GF-D8 (cell line): ENCODE data around the gene TFF1.
"Not testable (repeated sequence)": the region's sequence is repeated elsewhere in the genome, so short reads cannot be mapped to it uniquely, and the experiment has no call there.

ENCODE experiments used
- DNase-seq: peaks from one replicate; lab custom pipeline; 2025; lab: John Stamatoyannopoulos, UW

The TFF1 gene

DNA sequence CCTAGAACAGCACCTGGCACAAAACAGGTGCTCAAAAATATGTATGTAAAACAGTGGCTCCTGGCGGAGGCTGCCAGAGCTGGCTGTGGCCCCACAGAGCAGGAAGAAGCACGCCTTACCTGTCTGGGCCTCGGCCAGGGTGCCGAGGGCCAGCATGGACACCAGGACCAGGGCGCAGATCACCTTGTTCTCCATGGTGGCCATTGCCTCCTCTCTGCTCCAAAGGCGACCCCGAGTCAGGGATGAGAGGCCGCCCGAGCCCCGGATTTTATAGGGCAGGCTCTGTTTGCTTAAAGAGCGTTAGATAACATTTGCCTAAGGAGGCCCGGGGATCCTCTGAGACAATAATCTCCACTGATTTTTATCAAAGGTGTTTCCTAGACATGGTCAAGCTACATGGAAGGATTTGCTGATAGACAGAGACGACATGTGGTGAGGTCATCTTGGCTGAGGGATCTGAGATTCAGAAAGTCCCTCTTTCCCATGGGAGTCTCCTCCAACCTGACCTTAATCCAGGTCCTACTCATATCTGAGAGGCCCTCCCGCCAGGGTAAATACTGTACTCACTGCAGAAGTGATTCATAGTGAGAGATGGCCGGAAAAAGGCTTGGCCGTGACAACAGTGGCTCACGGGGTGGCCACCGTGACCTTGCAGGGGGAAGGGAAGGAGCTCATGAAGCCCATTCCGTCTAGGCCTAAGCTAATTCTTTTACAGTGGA lies at the start of gene TFF1:
TFF1 (minus strand) TSS at position 244 of the 719 bp plus-strand sequence; CDS start at position 204, 40 bp downstream.
- no peak for DNase-seq

DNA sequence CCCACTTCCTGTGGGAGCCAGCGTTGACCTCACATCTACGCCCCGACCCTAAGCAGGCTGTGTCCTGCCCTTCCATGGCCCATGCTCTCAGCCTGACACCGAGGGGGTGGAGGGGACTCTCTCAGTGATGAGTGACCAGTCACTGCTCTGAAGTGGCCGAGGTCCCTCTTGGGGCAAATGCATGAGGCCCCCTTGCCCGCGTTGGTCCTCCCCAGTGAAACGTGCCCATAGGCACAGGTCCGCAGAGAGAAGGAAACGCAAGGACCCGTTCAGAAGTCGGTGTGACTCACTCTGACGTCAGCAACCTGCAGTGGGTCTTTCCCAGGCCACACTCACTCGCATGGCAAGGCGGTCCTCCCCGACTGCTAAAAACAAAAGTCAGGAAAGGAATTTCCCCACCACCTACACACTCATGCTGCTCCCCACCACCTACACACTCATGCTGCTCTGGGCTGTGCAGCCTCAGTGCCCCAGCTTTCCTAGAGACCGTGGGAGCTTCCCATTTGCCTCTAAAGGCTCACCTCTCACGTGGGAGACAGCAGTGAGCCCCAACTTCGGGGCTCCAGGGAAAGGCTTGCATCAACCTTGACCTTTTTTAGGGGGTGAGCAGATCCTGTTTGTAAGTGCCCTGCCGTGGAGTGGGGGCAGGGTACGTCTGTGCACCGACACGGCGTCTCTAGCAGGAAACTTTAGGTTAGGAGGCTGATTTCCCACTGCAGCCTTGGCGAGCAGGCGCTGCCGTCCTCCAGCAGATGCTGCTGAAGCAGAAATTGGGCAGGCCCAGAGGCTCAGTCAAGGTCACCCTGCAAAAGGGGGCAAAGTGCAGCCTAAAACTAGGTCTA lies 48.8 kb upstream of the TFF1 start:
- no peak for DNase-seq

DNA sequence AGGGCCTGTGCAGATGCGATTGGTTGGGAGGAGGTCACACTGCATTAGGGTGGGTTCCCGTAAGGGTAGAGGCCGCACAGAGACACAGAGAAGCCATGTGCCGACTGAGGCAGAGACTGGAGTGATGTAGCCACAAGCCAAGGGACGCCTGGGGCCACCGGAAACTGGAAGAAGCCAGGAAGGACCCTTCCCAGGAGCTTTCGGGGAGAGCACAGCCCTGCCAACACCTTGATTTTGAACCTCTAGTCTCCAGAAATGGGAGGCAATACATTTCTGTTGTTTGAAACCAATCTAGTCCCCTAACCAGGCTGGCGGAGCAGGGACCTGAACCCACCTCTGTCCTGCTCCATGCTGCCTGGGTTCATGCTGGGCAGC lies 48.2 kb upstream of the TFF1 start:
- DNase-seq, result no peak

DNA sequence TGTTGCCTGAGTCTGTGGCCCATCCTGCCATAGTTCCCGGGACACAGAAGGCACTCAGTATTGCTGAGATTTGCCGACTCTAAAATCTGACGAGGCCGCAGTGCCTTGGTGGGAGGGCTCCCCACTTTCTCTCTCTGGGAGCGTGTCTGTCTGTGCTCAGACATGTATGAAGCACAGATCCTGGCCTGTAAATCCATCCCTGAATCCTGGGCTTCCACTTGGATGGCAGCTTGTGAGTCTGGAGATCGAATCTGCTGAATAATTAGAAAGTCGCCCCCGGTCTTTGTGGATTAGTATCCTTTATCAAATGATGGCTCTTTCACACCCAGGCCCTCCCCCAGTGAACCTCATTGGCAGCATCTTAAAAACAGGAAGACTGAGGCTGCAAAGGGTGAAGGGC lies 47.7 kb upstream of the TFF1 start:
- DNase-seq, result no peak

DNA sequence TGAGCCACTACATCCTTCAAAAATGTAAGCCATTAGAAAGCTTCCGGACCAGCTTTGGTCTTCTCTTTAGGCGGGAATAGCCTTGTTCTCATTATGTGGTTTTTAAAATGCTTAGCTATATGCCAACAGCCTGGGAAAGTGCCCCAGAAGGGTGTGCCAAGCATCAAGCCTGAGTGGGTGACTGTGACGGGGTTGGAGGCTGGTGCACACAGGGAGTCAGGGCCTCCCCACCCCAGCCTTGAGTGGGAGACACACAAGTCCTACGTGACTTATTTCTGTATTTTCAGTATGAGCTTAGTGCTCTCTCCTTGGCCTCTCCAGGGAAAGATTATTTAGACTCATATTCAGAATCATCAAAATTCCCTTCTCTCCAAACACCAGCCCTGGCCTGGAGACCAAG lies 47.2 kb upstream of the TFF1 start:
- no peak for DNase-seq

- DNase-seq, result no peak
These were observed 46.8 kb upstream of the TFF1 start for GRCh38 chr21:42413093-42413492.

- no peak for DNase-seq
These were observed 46.2 kb upstream of the TFF1 start for GRCh38 chr21:42412636-42412933.

GRCh38 chr21:42411891-42412635 lies 45.7 kb upstream of the TFF1 start:
- no peak for DNase-seq

DNA sequence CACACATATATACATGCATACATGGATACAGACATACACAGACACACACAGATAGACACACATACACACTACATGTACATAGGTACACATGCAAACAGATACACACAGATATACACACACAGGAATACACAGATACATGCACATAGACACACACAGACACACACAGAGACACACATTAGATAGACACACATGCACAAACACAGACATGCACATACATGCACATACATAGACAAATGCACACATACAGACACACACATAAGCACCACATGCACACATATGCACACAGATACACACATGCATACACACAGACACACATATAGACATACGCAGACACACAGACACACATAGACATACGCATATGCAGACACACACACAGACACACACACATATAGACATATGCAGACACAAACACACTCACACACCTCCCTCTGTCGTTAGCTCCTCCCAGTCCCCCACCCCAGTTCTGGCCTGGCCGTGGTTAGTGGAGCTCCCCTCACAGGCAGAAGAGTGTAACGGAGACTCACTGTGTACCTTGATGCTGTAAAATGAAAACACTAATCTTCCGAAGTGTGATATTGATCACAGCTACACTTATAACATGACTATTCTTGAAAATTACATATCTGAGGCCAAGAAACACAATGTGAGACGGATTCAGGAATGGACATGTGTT lies 45.0 kb upstream of the TFF1 start:
- no peak for DNase-seq

DNA sequence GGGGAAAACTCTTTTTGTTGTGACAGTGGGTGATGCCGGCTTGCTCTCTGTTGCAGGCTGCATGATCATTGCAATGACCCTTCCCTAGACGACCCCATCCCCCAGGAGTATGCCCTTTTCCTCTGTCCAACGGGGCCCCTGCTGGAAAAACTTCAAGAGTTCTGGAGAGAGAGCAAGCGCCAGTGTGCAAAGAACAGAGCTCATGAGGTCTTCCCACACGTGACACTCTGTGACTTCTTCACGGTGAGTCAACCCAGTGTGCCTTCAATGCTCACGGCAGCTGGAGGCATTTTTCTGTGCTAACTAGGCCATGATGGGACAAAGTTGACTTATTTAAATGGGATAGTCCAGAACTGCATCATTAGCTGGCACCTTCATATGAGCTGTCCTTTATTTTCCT lies 43.0 kb upstream of the TFF1 start:
- no peak for DNase-seq

DNA sequence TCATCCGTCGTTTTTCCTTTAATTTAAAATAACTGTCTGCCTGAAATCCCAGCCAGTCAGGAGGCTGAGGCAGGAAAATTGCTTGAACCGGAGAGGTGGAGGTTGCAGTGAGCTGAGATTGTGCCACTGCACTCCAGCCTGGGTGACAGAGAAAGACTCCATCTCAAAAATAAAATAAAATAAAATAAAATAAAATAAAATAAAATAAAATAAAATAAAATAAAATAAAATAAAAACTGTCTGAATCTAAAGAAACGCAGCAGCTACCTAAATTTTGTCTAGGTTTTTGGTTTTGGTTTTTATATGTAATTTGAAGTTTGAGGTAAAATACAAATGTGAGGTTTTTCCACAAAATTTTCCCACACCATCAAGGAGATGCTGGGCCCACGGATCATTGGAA lies 42.4 kb upstream of the TFF1 start:
- not testable (repeated sequence) for DNase-seq

DNA sequence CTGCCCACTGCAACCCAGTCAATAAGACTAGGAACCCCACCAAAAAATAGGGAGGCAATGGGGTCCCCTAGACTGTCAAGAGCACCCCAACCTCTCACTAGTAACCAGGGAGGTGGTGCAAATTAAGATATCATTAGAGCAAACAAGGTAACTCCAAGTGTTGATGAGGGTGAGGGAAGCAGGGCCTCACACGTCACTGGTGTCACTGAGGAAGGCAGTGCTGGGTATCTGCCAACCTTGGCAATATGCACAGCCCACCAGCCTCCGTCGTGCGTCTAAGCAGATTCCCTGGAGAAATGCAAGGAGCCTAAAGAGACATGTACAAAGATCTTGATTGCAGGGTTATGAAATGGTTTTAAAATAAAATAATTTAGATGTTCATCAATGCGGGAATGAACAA lies 41.1 kb upstream of the TFF1 start:
- DNase-seq, result no peak

- DNase-seq, result no peak
These were observed 40.5 kb upstream of the TFF1 start for GRCh38 chr21:42406866-42407265.

DNA sequence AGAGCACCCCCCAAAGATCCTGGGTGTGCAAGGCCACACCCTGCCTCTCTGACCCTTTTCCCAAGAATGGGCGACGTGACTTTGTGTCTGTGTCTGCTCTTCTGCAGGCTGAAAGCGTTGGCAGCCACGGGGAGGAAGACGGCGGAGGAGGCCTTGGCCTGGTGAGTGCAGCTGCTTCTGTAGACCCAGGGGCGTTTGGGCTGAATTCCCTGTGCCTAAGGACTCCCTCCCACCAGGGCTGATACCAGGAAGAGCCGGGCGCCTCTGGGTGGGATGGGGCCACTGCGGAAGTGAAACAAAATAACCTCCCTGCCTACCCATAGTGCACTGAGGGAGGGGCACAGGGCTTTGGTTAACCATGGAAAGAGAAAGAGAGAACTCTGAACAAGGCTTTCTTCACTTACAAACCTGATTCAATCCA lies 39.9 kb upstream of the TFF1 start:
- DNase-seq, result no peak

GRCh38 chr21:42405064-42406013 lies 39.0 kb upstream of the TFF1 start:
- no peak for DNase-seq

- DNase-seq, result no peak
These were observed 38.2 kb upstream of the TFF1 start for GRCh38 chr21:42404539-42404938.

GRCh38 chr21:42403611-42404231 lies 37.4 kb upstream of the TFF1 start, which contains the start of gene UBASH3A:
TSS of gene UBASH3A (plus strand) at chr21:42403902. CDS start at chr21:42403946, 44 bp downstream.
- no peak for DNase-seq

DNA sequence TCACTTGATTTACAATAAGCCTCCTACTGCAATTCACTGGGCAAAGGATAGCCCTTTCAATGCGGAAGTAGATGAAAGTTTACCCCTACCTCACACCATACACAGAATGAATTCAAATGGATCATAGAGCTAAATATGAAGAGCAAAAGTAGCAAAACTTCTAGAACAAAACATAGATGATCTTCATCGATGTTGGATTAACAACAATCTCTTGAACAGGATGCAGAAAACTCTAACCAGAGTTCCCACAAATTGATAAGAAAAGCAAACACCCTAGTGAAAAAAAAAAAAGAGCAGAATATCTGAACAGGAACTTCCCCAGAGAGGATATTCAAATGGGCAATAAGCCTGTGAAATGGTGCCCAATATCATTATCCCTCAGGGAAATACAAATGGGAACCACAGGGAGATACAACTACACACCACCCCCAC lies 35.5 kb upstream of the TFF1 start:
- no peak for DNase-seq

DNA sequence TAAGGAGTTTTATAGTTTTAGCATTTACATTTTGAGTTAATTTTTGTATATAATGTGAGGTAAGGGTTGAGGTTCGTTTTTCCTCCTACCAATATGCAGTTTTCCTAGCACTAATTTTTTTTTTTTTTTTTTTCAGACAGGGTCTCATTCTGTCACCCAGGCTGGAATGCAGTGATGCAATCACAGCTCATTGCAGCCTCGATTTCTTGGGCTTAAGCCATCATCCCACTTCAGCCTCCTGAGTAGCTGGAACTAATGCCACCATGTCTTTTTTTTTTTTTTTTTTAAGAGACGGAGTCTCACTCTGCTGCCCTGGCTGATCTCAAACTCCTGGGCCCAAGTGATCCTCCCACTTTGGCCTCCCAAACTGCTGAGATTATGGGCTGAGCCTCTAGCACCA lies 34.8 kb upstream of the TFF1 start:
- DNase-seq, result no peak

DNA sequence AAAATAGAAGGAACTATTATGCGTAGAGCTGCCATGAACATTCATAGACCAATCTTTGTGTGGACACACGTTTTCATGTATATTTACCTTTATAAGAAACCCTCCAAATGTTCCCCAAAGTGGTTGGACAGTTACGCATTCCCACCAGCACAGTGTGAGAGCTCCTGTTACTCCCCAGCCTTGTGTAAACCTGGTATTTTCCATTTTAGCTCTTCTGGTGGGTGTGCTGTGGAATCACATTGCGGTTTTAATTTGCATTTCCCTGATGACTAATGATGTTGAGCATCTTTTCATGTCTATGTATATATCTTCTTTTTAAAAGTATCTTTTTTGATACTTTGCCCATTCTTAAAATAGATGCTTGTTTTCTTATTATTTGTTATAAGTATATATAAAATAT lies 34.2 kb upstream of the TFF1 start:
- no peak for DNase-seq
